Measurements from ENCODE around the gene TMEM184B.
A peak's percentile ranks its signal among the peaks of the same experiment; 100 is the strongest.

TMEM184B gene

GRCh38 chr22:38282397-38282796 is 9.6 kb upstream of the TMEM184B start:
- DNase-seq (ENCODE audit: extremely low read depth, insufficient read length), result no peak
- no peaks in the 10 kb centered on the region for H3K27me3 ChIP-seq (replicated peaks; ENCODE audit: control insufficient read depth, insufficient read depth, low read length)
- no peaks in the 10 kb centered on the region for H3K36me3 ChIP-seq (ENCODE audit: control insufficient read depth, insufficient read depth, low read length)
- no peak overlapping the region for H3K4me3 ChIP-seq (replicated peaks; ENCODE audit: low read depth, low read length)
- no peak for TF ChIP-seq CTCF (IDR thresholded peaks at IDR 0.05; ENCODE audit: insufficient read depth, low read length, poor library complexity, severe bottlenecking)

- TF ChIP-seq CTCF (IDR thresholded peaks at IDR 0.05; ENCODE audit: insufficient read depth, low read length, poor library complexity, severe bottlenecking), result no peak
- no peaks in the 10 kb centered on the region for H3K27me3 ChIP-seq (replicated peaks; ENCODE audit: control insufficient read depth, insufficient read depth, low read length)
- H3K36me3 ChIP-seq (ENCODE audit: control insufficient read depth, insufficient read depth, low read length), result no peaks in the 10 kb centered on the region
- no peak for DNase-seq (ENCODE audit: extremely low read depth, insufficient read length)
- H3K4me3 ChIP-seq (replicated peaks; ENCODE audit: low read depth, low read length), result no peak overlapping the region
These were observed 3.4 kb upstream of the TMEM184B start for GRCh38 chr22:38276166-38276565.

GRCh38 chr22:38273135-38273826 is 471 bp upstream of the TMEM184B start:
- DNase-seq (ENCODE audit: extremely low read depth, insufficient read length), result no peak
- no peak for TF ChIP-seq CTCF (IDR thresholded peaks at IDR 0.05; ENCODE audit: insufficient read depth, low read length, poor library complexity, severe bottlenecking)

GRCh38 chr22:38271927-38272372 is 860 bp downstream of the TMEM184B start:
- Histone ChIP-seq H3K36me3 (ENCODE audit: control insufficient read depth, insufficient read depth, low read length) (no peaks in the 10 kb centered on the region), H3K27me3 (replicated peaks; ENCODE audit: control insufficient read depth, insufficient read depth, low read length) (no peaks in the 10 kb centered on the region), H3K4me3 (replicated peaks; ENCODE audit: low read depth, low read length) (peak overlapping the region; percentile 90)
- no peak for DNase-seq (ENCODE audit: extremely low read depth, insufficient read length)
- TF ChIP-seq CTCF (IDR thresholded peaks at IDR 0.05; ENCODE audit: insufficient read depth, low read length, poor library complexity, severe bottlenecking), result no peak

More at GRCh38 chr22:38273135-38273826, 471 bp upstream of the TMEM184B start:
- Histone ChIP-seq H3K36me3 (ENCODE audit: control insufficient read depth, insufficient read depth, low read length) (no peaks in the 10 kb centered on the region), H3K27me3 (replicated peaks; ENCODE audit: control insufficient read depth, insufficient read depth, low read length) (no peaks in the 10 kb centered on the region), H3K4me3 (replicated peaks; ENCODE audit: low read depth, low read length) (peak overlapping the region; percentile 90)

- DNase-seq (ENCODE audit: extremely low read depth, insufficient read length), result no peak
- H3K27me3 ChIP-seq (replicated peaks; ENCODE audit: control insufficient read depth, insufficient read depth, low read length), result no peaks in the 10 kb centered on the region
- no peak for TF ChIP-seq CTCF (IDR thresholded peaks at IDR 0.05; ENCODE audit: insufficient read depth, low read length, poor library complexity, severe bottlenecking)
- no peak overlapping the region for H3K4me3 ChIP-seq (replicated peaks; ENCODE audit: low read depth, low read length)
- no peaks in the 10 kb centered on the region for H3K36me3 ChIP-seq (ENCODE audit: control insufficient read depth, insufficient read depth, low read length)
These were observed 1.7 kb downstream of the TMEM184B start for GRCh38 chr22:38271101-38271500.

Data from GM06990 (cell line).